Tibial nerve (tissue), 3 donors: ENCODE measurements around the gene DNAJC16.

Experiments
- CTCF ChIP-seq, 5 experiments: fragments of 200-600 bp in 3 of 5; fragments of 450-650 bp in 2 of 5; sonication (generic) in 3 of 5; IDR thresholded peaks; one replicate each; pipeline ENCODE4 v1.5.1; 2016 to 2019; ENCODE audit warnings: antibody characterized with exemption in 5 of 5, mild to moderate bottlenecking in 3 of 5, moderate library complexity in 2 of 5
- POLR2A ChIP-seq, 2 donors: fragments of 450-650 bp; IDR thresholded peaks; one replicate each; pipeline ENCODE4 v1.6.1; 2017; ENCODE audit warnings: antibody characterized with exemption in 2 of 2, mild to moderate bottlenecking in 2 of 2, moderate library complexity in 2 of 2

- TF ChIP-seq CTCF (IDR thresholded peaks at IDR 0.05) (no peak), POLR2A (IDR thresholded peaks at IDR 0.05) (no peak)
Observed at GRCh38 chr1:15541231-15541792, 14.7 kb downstream of the DNAJC16 start.
